HG03064 (cell line): ENCODE measurements around the gene STIM1.
A peak's percentile ranks its signal among the peaks of the same experiment; 100 is the strongest.

Experiments used
- ATAC-seq: cut with Tn5 transposase; IDR thresholded peaks from one replicate; pipeline ENCODE4 v1.9.1; 2021; ENCODE audit warnings: low read depth; ENCODE audit not compliant: unreplicated experiment

Gene STIM1

GRCh38 chr11:3830088-3830487, 25.4 kb upstream of the STIM1 start:
- ATAC-seq, result no peak

- no peak for ATAC-seq
Measured at GRCh38 chr11:3830730-3831129, 24.7 kb upstream of the STIM1 start.

- no peak for ATAC-seq
Measured at GRCh38 chr11:3831378-3832239, 23.9 kb upstream of the STIM1 start.

GRCh38 chr11:3832816-3833215, 22.6 kb upstream of the STIM1 start:
- ATAC-seq, result no peak

- no peak for ATAC-seq
Measured at GRCh38 chr11:3833449-3833848, 22.0 kb upstream of the STIM1 start.

- no peak for ATAC-seq
Measured at GRCh38 chr11:3834349-3834663, 21.2 kb upstream of the STIM1 start.

GRCh38 chr11:3834664-3835461, 20.6 kb upstream of the STIM1 start:
- no peak for ATAC-seq

GRCh38 chr11:3835751-3836150, 19.7 kb upstream of the STIM1 start:
- no peak for ATAC-seq

- ATAC-seq, result no peak
Measured at GRCh38 chr11:3836903-3837302, 18.6 kb upstream of the STIM1 start.

GRCh38 chr11:3837793-3838192, 17.7 kb upstream of the STIM1 start:
- no peak for ATAC-seq

GRCh38 chr11:3838504-3838903, 17.0 kb upstream of the STIM1 start:
- ATAC-seq, result no peak

GRCh38 chr11:3840004-3840869, 15.2 kb upstream of the STIM1 start:
- ATAC-seq, result peak; percentile 2

GRCh38 chr11:3840870-3841425, 14.5 kb upstream of the STIM1 start, which contains the start of gene RHOG:
Gene RHOG (minus strand): TSS chr11:3840959. CDS start chr11:3828138, 12,821 bp downstream.
- ATAC-seq, result peak; percentile 47

- ATAC-seq, result peak; percentile 34
Measured at GRCh38 chr11:3841426-3842350, 13.8 kb upstream of the STIM1 start.

- ATAC-seq, result no peak
Measured at GRCh38 chr11:3843326-3843725, 12.1 kb upstream of the STIM1 start.

- no peak for ATAC-seq
Measured at GRCh38 chr11:3845246-3845645, 10.2 kb upstream of the STIM1 start.

GRCh38 chr11:3845670-3846069, 9.8 kb upstream of the STIM1 start:
- no peak for ATAC-seq

GRCh38 chr11:3849297-3849874, 6.1 kb upstream of the STIM1 start:
- ATAC-seq, result no peak

GRCh38 chr11:3853545-3853842, 2.0 kb upstream of the STIM1 start:
- ATAC-seq, result no peak
